Endothelial cell of umbilical vein (primary cell): ENCODE data around the gene PURB. TPM values are rescaled to one million over a fixed set of nuclear protein-coding genes. Genes with fewer than 3 reads are reported as not detected.

Source experiments
- BruUV-seq: library from RNA; stranded (reverse); fragments of 400-500 nt; replicated peaks from 2 replicates; lab custom pipeline; 2021; lab: Mats Ljungman, UMichigan
- CTCF ChIA-PET: fragments of 300-600, 350-600 bp; sonication (Branson Sonifier 250); formaldehyde crosslinking; loops from one replicate; lab custom pipeline; 2021; ENCODE audit warnings: antibody characterized with exemption, inconsistent platforms; lab: Charles Lee
- POLR2A ChIA-PET: fragments of 300-600, 350-600 bp; sonication (Branson Sonifier 250); formaldehyde crosslinking; loops from one replicate; lab custom pipeline; 2021; ENCODE audit warnings: antibody characterized with exemption, inconsistent platforms; lab: Charles Lee
- DNase-seq: peaks from one replicate; pipeline ENCODE4 v3.0.0-alpha.2; 2011; ENCODE audit warnings: low read depth, low spot score
- FAIRE-seq: peaks from 2 replicates; lab custom pipeline; 2011; peaks lifted over from hg19 to GRCh38; lab: Jason Lieb, UNC
- H2AFZ ChIP-seq: 2 replicates; pipeline ENCODE4 v1.6.0; 2012; ENCODE audit warnings: low read depth, low read length, control low read depth, inconsistent platforms
- H3K27ac ChIP-seq: 2 replicates; pipeline ENCODE4 v1.5.1; 2011; ENCODE audit warnings: low read depth, mild to moderate bottlenecking, control low read depth, low read length, moderate library complexity; ENCODE audit not compliant: insufficient read depth
- H3K27me3 ChIP-seq, 2 experiments: 2 replicates each; pipeline versions ENCODE4 v1.6.0 to v1.6.1; 2011; ENCODE audit warnings: low read length in 2 of 2, mixed read lengths in 1 of 2; ENCODE audit not compliant: control insufficient read depth in 2 of 2, insufficient read depth in 2 of 2
- H3K36me3 ChIP-seq, 2 experiments: 2 replicates in 1 of 2; 3 replicates in 1 of 2; pipeline ENCODE4 v1.5.1; 2011; ENCODE audit warnings: low read length in 2 of 2, mild to moderate bottlenecking in 1 of 2, moderate library complexity in 1 of 2; ENCODE audit not compliant: control insufficient read depth in 2 of 2, insufficient read depth in 2 of 2; ENCODE audit errors: extremely low read depth in 1 of 2
- H3K4me1 ChIP-seq: 3 replicates; pipeline ENCODE4 v1.5.1; 2011; ENCODE audit warnings: mild to moderate bottlenecking, low read length; ENCODE audit not compliant: control insufficient read depth, insufficient read depth; ENCODE audit errors: extremely low read depth
- H3K4me2 ChIP-seq: 2 replicates; pipeline ENCODE4 v1.6.1; 2011; ENCODE audit warnings: low read length, control low read depth, mixed read lengths; ENCODE audit not compliant: insufficient read depth
- H3K4me3 ChIP-seq, 3 experiments: fragments of 200-600 bp in 1 of 3; sonication (generic), shearing (Covaris generic) in 1 of 3; replicated peaks in 1 of 3; 2 replicates each; pipeline ENCODE4 v1.5.1; 2011 to 2016; ENCODE audit warnings: control low read depth in 3 of 3, low read length in 3 of 3, mild to moderate bottlenecking in 2 of 3, inconsistent platforms in 1 of 3, low read depth in 1 of 3, moderate library complexity in 1 of 3; ENCODE audit not compliant: insufficient read depth in 1 of 3
- H3K79me2 ChIP-seq: 2 replicates; pipeline ENCODE4 v1.6.0; 2012; ENCODE audit warnings: low read length, inconsistent platforms; ENCODE audit not compliant: control insufficient read depth, insufficient read depth
- H3K9ac ChIP-seq: replicated peaks from 2 replicates; pipeline ENCODE3; 2011; ENCODE audit warnings: low read length, control low read depth; ENCODE audit not compliant: insufficient read depth; ENCODE audit errors: extremely low read depth
- H3K9me1 ChIP-seq: replicated peaks from 3 replicates; pipeline ENCODE4 v1.6.0; 2011; ENCODE audit warnings: mild to moderate bottlenecking, low read length; ENCODE audit not compliant: control insufficient read depth, insufficient read depth; ENCODE audit errors: extremely low read depth
- H3K9me3 ChIP-seq: replicated peaks from 2 replicates; pipeline ENCODE4 v1.5.1; 2012; ENCODE audit warnings: low read length, inconsistent platforms; ENCODE audit not compliant: control insufficient read depth, insufficient read depth
- H4K20me1 ChIP-seq: replicated peaks from 2 replicates; pipeline ENCODE3; 2011; ENCODE audit warnings: mild to moderate bottlenecking, low read length; ENCODE audit not compliant: control insufficient read depth, insufficient read depth; ENCODE audit errors: extremely low read depth
- EZH2 ChIP-seq: IDR thresholded peaks from 2 replicates; pipeline ENCODE4 v1.6.1; 2012; ENCODE audit warnings: borderline replicate concordance, low read depth, mild to moderate bottlenecking, moderate library complexity, low read length, inconsistent platforms; ENCODE audit not compliant: severe bottlenecking
- FOS ChIP-seq: IDR thresholded peaks from 2 replicates; pipeline ENCODE4 v1.6.1; 2011; ENCODE audit warnings: mild to moderate bottlenecking, low read length, moderate library complexity, borderline replicate concordance; ENCODE audit not compliant: insufficient read depth
- GATA2 ChIP-seq: IDR thresholded peaks from 2 replicates; pipeline ENCODE4 v1.7.0; 2011; ENCODE audit warnings: low read depth, mild to moderate bottlenecking, moderate library complexity, mixed read lengths, low read length; ENCODE audit not compliant: insufficient read length, insufficient read depth
- MYC ChIP-seq: IDR thresholded peaks from one replicate; pipeline ENCODE4 v1.6.1; 2011; ENCODE audit warnings: mild to moderate bottlenecking, low read depth, low read length
- dilution Hi-C: fragments of 300-500 bp; cut with MboI; formaldehyde crosslinking; loops from one replicate; pipeline ENCODE4 v1.15.0; 2019; ENCODE audit warnings: low sequenced_read_pairs; ENCODE audit not compliant: extremely low pct_ligation_motif_present
- intact Hi-C: fragments of 100-400 bp; cut with micrococcal nuclease; formaldehyde crosslinking; loops from one replicate; pipeline ENCODE4 v1.10.0; 2022
- polyA plus RNA-seq, 4 experiments: library from polyadenylated mRNA; depleted of rRNA in 3 of 4; stranded (reverse) in 3 of 4; unstranded in 1 of 4; fragments of >200 nt; gene quantifications; 2 replicates each; pipeline versions ENCODE4 v1.2.1 to v1.2.3, GENCODE V29; 2011 to 2012; ENCODE audit warnings: missing spikeins in 1 of 4
- total RNA-seq: library from RNA; stranded (reverse); gene quantifications from 2 replicates; pipeline ENCODE4 v1.2.3, GENCODE V29; 2021
- TF ChIP-seq, protein P1 (sequence below): IDR thresholded peaks from 2 replicates; pipeline ENCODE4 v1.6.1; 2011; ENCODE audit not compliant: insufficient read depth, insufficient read length

The PURB gene
- total and polyA plus RNA-seq, 2 donors (not counting 3 experiments of a cell fraction or from before 2014, with no cell fraction given) = 2.7 to 25.5 TPM

DNA sequence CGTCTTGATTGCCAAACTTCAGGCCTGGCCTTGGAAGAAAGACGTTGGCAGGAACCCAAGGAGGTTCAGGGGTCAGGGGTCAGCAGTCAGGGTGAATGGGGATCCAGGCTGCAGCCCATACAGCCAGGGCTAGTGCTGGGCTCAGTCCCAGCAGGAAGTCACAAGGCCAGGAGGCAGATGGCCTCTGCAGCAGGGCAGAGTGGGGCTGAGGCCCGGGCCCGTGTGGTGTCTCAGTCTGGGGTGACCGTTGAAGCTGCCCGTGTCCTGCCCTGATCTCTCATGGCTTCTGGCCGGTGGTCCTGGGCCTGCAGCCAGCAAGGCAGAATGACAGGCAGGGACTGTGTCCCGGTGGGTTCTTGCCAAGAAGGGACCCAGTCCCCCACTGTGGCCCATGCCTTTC, 26.6 kb upstream of the PURB start:
- no TSS peak for BruUV-seq
- intact Hi-C loops = no loop called here
- DNase-seq (no peak), FAIRE-seq (no peak)
- POLR2A ChIA-PET = no interaction called here
- dilution Hi-C loops = no loop called here
- H3K9ac ChIP-seq = no peak overlapping the region
- no peak overlapping the region for H2AFZ ChIP-seq
- no peak overlapping the region for H3K27ac ChIP-seq
- H4K20me1 ChIP-seq = no peaks in the 10 kb centered on the region
- no peaks in the 10 kb centered on the region for H3K9me3 ChIP-seq
- H3K4me1 ChIP-seq = peaks cover 2% of the 10 kb centered on the region
- no peaks in the 10 kb centered on the region for H3K27me3 ChIP-seq
- H3K4me3 ChIP-seq = no peak overlapping the region
- no peak overlapping the region for H3K4me2 ChIP-seq
- no peaks in the 10 kb centered on the region for H3K79me2 ChIP-seq
- TF ChIP-seq MYC (no peak), FOS (no peak), EZH2 (no peak)
- H3K36me3 ChIP-seq = no peaks in the 10 kb centered on the region
- H3K9me1 ChIP-seq = no peaks in the 10 kb centered on the region
- CTCF ChIA-PET = no interaction called here

DNA sequence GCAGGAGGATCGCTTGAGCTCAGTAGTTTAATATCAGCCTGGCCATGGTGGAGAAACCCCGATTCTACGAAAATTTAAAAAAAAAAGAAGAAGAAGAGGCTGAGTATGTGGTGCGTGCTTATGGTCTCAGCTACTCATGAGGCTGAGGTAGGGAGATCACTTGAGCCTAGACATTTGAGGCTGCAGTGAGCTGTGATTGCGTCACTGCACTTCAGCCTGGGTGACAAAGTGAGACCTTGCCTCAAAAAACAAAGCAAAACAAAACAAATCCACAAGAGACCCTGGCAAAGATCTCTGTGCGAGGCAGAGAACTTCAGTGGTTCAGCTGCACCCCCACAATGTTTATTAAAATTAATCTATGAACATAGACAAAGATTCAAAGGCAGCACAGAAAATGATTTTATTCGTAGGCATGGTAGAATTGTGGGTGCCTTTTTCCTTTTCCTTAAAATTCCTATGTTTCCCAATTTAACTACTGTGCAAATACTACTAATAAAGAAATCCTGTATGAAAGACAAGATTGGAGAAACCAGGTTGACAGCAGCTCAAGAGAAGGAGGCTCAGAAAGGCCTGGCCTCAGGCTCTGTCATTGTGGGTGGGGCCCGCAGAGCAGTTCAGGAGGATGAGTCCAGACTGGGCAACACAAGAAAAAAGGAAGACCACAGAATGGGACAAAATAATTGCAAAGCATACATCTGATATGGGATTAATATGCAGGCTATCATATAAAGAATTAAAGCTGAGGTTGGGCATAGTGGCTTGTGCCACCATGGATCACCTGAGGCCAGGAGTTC, 24.5 kb upstream of the PURB start:
- Histone ChIP-seq H3K36me3 (no peaks in the 10 kb centered on the region), H4K20me1 (no peaks in the 10 kb centered on the region), H3K9me3 (no peaks in the 10 kb centered on the region), H2AFZ (no peak overlapping the region), H3K27me3 (no peaks in the 10 kb centered on the region), H3K4me2 (no peak overlapping the region), H3K4me1 (peaks cover 2% of the 10 kb centered on the region), H3K79me2 (no peaks in the 10 kb centered on the region), H3K9ac (no peak overlapping the region), H3K27ac (no peak overlapping the region), H3K4me3 (no peak overlapping the region), H3K9me1 (no peaks in the 10 kb centered on the region)
- no peak for TF ChIP-seq EZH2
- TF ChIP-seq, protein P1, sequence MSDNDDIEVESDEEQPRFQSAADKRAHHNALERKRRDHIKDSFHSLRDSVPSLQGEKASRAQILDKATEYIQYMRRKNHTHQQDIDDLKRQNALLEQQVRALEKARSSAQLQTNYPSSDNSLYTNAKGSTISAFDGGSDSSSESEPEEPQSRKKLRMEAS = no peak
- no peak for TF ChIP-seq GATA2
- ChIA-PET POLR2A (no interaction called here), CTCF (no interaction called here)
- intact Hi-C loops (no loop called here), dilution Hi-C loops (no loop called here)
- DNase-seq (no peak), FAIRE-seq (no peak)
- BruUV-seq = no TSS peak
